ENCODE results near the gene YY1AP1.

DNA sequence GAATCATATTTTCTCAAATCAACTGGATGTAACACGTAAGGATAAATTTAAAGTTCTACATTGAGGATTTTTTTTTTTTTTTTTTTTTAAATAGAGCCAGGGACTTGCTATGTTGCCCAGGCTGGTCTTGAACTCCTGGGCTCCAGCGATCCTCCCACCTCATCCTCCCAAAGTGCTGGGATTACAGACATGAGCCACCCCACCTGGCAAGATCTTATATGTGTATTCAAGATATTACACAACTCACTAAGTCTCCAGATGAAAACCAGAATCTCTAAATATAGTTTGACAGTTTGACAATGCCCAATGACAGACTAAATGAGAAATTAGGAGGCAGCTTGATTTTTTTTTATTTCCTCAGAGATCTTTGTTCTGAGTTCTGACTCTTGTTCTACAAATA lies 6.8 kb downstream of the YY1AP1 start:
- TF ChIP-seq, protein P1, sequence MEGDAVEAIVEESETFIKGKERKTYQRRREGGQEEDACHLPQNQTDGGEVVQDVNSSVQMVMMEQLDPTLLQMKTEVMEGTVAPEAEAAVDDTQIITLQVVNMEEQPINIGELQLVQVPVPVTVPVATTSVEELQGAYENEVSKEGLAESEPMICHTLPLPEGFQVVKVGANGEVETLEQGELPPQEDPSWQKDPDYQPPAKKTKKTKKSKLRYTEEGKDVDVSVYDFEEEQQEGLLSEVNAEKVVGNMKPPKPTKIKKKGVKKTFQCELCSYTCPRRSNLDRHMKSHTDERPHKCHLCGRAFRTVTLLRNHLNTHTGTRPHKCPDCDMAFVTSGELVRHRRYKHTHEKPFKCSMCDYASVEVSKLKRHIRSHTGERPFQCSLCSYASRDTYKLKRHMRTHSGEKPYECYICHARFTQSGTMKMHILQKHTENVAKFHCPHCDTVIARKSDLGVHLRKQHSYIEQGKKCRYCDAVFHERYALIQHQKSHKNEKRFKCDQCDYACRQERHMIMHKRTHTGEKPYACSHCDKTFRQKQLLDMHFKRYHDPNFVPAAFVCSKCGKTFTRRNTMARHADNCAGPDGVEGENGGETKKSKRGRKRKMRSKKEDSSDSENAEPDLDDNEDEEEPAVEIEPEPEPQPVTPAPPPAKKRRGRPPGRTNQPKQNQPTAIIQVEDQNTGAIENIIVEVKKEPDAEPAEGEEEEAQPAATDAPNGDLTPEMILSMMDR (IDR thresholded peaks at IDR 0.05), result no peak
- no peak for TF ChIP-seq POLR2A (IDR thresholded peaks at IDR 0.05)
